HS-5 (cell line): Measurements from ENCODE around the gene NUTM2G.
"Not testable (repeated sequence)": the region's sequence is repeated elsewhere in the genome, so short reads cannot be mapped to it uniquely, and the experiment has no call there.

Experiments used
- DNase-seq: peaks from one replicate; pipeline ENCODE4 v3.0.0-alpha.2; 2012; ENCODE audit warnings: low read depth

The NUTM2G gene

GRCh38 chr9:96942181-96942580 is 13.5 kb downstream of the NUTM2G start:
- not testable (repeated sequence) for DNase-seq

- not testable (repeated sequence) for DNase-seq
Observed at GRCh38 chr9:96949346-96949745, 20.7 kb downstream of the NUTM2G start.

- not testable (repeated sequence) for DNase-seq
Observed at GRCh38 chr9:96950539-96950938, 21.9 kb downstream of the NUTM2G start.

GRCh38 chr9:96967591-96967990 is 38.9 kb downstream of the NUTM2G start:
- not testable (repeated sequence) for DNase-seq

- DNase-seq, result not testable (repeated sequence)
Observed at GRCh38 chr9:96972552-96972951, 43.9 kb downstream of the NUTM2G start.

GRCh38 chr9:96974037-96974436 is 45.4 kb downstream of the NUTM2G start:
- DNase-seq, result not testable (repeated sequence)

GRCh38 chr9:96983496-96984122 is 55.0 kb downstream of the NUTM2G start:
- DNase-seq, result not testable (repeated sequence)

- not testable (repeated sequence) for DNase-seq
Observed at GRCh38 chr9:96984139-96984538, 55.5 kb downstream of the NUTM2G start.

- not testable (repeated sequence) for DNase-seq
Observed at GRCh38 chr9:96984887-96985286, 56.2 kb downstream of the NUTM2G start.
